Osteocyte (in vitro differentiated cells): ENCODE data around the gene SMAP1. TPM values are rescaled to one million over a fixed set of nuclear protein-coding genes. Genes with fewer than 3 reads are reported as not detected.

Experiments
- DNase-seq: peaks from one replicate; pipeline ENCODE4 v3.0.0; 2021; ENCODE audit warnings: mixed read lengths; ENCODE audit not compliant: unreplicated experiment; ENCODE audit errors: extremely low spot score
- H3K27ac Mint-ChIP-seq: one replicate; pipeline ENCODE4 v1.8.0; 2021; ENCODE audit warnings: mild to moderate bottlenecking, mixed read lengths; ENCODE audit not compliant: unreplicated experiment
- H3K27me3 Mint-ChIP-seq: one replicate; pipeline ENCODE4 v1.8.0; 2021; ENCODE audit warnings: mixed read lengths; ENCODE audit not compliant: unreplicated experiment
- H3K36me3 Mint-ChIP-seq: one replicate; pipeline ENCODE4 v1.8.0; 2021; ENCODE audit warnings: mixed read lengths; ENCODE audit not compliant: unreplicated experiment
- H3K4me1 Mint-ChIP-seq: one replicate; pipeline ENCODE4 v1.8.0; 2021; ENCODE audit warnings: mixed read lengths; ENCODE audit not compliant: unreplicated experiment
- H3K4me3 Mint-ChIP-seq: one replicate; pipeline ENCODE4 v1.8.0; 2021; ENCODE audit warnings: mild to moderate bottlenecking, moderate library complexity, mixed read lengths; ENCODE audit not compliant: unreplicated experiment
- H3K9me3 Mint-ChIP-seq: one replicate; pipeline ENCODE4 v1.8.0; 2021; ENCODE audit warnings: mixed read lengths; ENCODE audit not compliant: unreplicated experiment
- total RNA-seq: library from RNA; stranded (reverse); gene quantifications from 2 replicates; pipeline ENCODE4 v1.2.1, GENCODE V29; 2021
- TF ChIP-seq, protein P1 (sequence below): fragments of 200-600 bp; sonication (generic); IDR thresholded peaks from 2 replicates; pipeline ENCODE4 v1.5.0; 2021; ENCODE audit warnings: antibody characterized with exemption, mild to moderate bottlenecking, moderate library complexity

The SMAP1 gene
- total RNA-seq, 1 donor from 2014 or later = 27.2 TPM

DNA sequence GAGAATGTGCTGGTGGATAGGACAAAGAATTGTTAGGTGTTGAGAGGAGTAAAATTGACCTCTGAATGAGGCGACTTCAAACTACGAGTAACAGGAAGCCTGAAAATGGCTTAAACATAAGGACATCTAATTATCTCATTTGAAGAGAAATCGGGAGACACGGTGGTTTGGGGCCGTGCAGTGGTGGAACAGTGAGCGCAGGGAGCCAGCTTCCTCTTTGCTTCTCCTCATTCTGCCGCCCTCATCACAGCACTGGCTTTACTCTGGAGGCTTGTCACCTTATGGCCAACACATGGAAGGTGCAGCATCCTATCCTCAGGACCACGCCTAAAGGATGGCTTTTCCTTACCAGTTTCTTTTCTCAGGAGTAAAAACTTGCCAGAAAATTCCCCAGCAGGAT lies 174.9 kb downstream of the SMAP1 start:
- H3K4me1 Mint-ChIP-seq = peaks cover 9% of the 10 kb centered on the region
- H3K9me3 Mint-ChIP-seq = no peaks in the 10 kb centered on the region
- H3K27ac Mint-ChIP-seq = no peak overlapping the region
- peaks cover 3% of the 10 kb centered on the region for H3K36me3 Mint-ChIP-seq
- TF ChIP-seq, protein P1, sequence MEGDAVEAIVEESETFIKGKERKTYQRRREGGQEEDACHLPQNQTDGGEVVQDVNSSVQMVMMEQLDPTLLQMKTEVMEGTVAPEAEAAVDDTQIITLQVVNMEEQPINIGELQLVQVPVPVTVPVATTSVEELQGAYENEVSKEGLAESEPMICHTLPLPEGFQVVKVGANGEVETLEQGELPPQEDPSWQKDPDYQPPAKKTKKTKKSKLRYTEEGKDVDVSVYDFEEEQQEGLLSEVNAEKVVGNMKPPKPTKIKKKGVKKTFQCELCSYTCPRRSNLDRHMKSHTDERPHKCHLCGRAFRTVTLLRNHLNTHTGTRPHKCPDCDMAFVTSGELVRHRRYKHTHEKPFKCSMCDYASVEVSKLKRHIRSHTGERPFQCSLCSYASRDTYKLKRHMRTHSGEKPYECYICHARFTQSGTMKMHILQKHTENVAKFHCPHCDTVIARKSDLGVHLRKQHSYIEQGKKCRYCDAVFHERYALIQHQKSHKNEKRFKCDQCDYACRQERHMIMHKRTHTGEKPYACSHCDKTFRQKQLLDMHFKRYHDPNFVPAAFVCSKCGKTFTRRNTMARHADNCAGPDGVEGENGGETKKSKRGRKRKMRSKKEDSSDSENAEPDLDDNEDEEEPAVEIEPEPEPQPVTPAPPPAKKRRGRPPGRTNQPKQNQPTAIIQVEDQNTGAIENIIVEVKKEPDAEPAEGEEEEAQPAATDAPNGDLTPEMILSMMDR = no peak
- H3K4me3 Mint-ChIP-seq = no peak overlapping the region
- no peak for DNase-seq
- H3K27me3 Mint-ChIP-seq = no peaks in the 10 kb centered on the region

DNA sequence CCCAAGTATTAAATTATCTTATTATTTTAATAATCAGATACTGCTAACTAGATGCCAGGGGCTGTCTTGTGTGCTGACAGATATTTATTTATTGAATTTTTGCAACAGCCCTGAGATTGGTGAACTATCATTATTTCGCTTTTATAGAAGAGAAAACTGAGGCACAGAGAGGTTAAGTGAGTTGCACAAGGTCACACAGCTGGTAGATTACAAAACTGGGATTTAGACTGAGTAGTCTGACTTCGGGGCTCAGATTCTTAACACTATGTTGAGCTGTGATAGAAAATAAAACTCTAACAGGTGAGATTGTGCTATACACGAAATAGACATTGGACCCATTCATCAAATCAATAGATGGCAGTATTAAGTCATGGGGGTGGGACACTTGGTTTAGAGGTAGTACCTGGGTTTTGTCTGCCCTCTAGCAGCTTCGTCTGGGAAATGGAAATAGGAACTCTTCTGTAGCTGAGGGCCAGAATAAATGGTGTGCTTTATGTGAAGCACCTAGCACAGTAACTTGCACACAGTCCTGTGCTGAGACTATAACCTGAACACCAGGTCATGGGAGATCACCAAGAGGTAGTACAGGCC lies 175.7 kb downstream of the SMAP1 start:
- TF ChIP-seq, protein P1 = no peak
- no peak for DNase-seq
- H3K27ac Mint-ChIP-seq = no peak overlapping the region
- peaks cover 3% of the 10 kb centered on the region for H3K36me3 Mint-ChIP-seq
- H3K4me1 Mint-ChIP-seq = peaks cover 10% of the 10 kb centered on the region
- no peaks in the 10 kb centered on the region for H3K27me3 Mint-ChIP-seq
- H3K4me3 Mint-ChIP-seq = no peak overlapping the region
- H3K9me3 Mint-ChIP-seq = no peaks in the 10 kb centered on the region

- no peak overlapping the region for H3K4me3 Mint-ChIP-seq
- no peak for DNase-seq
- no peaks in the 10 kb centered on the region for H3K27me3 Mint-ChIP-seq
- H3K27ac Mint-ChIP-seq = no peak overlapping the region
- no peaks in the 10 kb centered on the region for H3K9me3 Mint-ChIP-seq
- TF ChIP-seq, protein P1 = no peak
- H3K36me3 Mint-ChIP-seq = peaks cover 3% of the 10 kb centered on the region
- peaks cover 7% of the 10 kb centered on the region for H3K4me1 Mint-ChIP-seq
Observed at GRCh38 chr6:70844301-70844700, 176.6 kb downstream of the SMAP1 start.

- no peak for DNase-seq
- H3K4me1 Mint-ChIP-seq = peaks cover 3% of the 10 kb centered on the region
- H3K9me3 Mint-ChIP-seq = no peaks in the 10 kb centered on the region
- H3K36me3 Mint-ChIP-seq = peaks cover 3% of the 10 kb centered on the region
- no peaks in the 10 kb centered on the region for H3K27me3 Mint-ChIP-seq
- H3K4me3 Mint-ChIP-seq = no peak overlapping the region
- H3K27ac Mint-ChIP-seq = no peak overlapping the region
- TF ChIP-seq, protein P1 = no peak
Observed at GRCh38 chr6:70846207-70846835, 178.6 kb downstream of the SMAP1 start.

- no peak overlapping the region for H3K27ac Mint-ChIP-seq
- H3K27me3 Mint-ChIP-seq = no peaks in the 10 kb centered on the region
- no peaks in the 10 kb centered on the region for H3K9me3 Mint-ChIP-seq
- no peak for DNase-seq
- no peak overlapping the region for H3K4me3 Mint-ChIP-seq
- H3K36me3 Mint-ChIP-seq = peaks cover 3% of the 10 kb centered on the region
- TF ChIP-seq, protein P1 = no peak
- peaks cover 3% of the 10 kb centered on the region for H3K4me1 Mint-ChIP-seq
Observed at GRCh38 chr6:70847106-70848084, 179.7 kb downstream of the SMAP1 start.
